HG03571 (cell line): Measurements from ENCODE around the gene PLA2G7.

Experiments used
- ATAC-seq: cut with Tn5 transposase; IDR thresholded peaks from one replicate; pipeline ENCODE4 v1.9.1; 2021; ENCODE audit not compliant: unreplicated experiment

PLA2G7 gene

DNA sequence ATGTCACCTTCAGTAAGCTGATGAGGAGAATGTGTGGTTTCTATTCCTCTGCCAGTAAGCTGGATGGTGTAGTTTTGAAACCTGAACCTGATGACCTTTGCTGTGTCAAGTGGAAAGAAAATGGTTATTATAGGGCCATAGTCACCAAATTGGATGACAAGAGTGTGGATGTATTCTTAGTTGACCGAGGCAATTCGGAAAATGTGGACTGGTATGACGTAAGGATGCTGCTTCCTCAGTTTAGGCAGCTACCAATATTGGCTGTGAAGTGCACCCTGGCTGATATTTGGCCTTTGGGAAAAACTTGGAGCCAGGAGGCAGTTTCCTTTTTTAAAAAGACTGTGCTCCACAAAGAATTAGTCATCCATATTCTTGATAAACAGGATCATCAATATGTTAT is 45.5 kb downstream of the PLA2G7 start:
- ATAC-seq: no peak

GRCh38 chr6:46688966-46689335 is 46.2 kb downstream of the PLA2G7 start:
- ATAC-seq: no peak

DNA sequence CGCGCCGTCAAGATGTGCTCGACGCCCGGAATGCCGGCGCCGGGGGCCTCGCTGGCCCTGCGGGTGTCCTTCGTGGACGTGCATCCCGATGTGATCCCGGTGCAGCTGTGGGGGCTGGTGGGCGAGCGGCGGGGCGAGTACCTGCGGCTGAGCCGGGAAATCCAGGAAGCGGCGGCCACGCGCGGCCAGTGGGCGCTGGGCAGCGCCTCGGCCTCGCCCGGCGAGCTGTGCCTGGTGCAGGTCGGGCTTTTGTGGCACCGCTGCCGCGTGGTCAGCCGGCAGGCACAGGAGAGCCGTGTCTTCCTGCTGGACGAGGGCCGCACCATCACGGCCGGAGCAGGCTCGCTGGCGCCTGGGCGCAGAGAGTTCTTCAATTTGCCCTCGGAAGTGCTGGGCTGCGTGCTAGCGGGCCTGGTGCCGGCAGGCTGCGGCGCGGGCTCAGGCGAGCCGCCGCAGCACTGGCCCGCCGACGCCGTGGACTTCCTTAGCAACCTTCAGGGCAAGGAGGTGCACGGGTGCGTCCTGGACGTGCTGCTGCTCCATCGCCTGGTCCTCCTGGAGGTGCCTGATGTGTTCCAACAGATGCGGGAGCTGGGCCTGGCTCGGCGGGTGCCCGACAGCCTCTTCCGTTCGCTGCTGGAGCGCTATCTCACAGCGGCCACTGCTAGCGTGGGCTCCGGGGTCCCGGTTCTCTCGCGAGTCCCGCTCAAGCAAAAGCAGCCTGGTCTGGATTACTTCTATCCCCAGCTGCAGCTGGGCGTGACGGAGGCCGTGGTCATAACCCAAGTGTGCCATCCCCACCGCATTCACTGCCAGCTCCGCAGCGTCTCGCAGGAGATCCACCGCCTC is 46.8 kb downstream of the PLA2G7 start:
- no peak for ATAC-seq

DNA sequence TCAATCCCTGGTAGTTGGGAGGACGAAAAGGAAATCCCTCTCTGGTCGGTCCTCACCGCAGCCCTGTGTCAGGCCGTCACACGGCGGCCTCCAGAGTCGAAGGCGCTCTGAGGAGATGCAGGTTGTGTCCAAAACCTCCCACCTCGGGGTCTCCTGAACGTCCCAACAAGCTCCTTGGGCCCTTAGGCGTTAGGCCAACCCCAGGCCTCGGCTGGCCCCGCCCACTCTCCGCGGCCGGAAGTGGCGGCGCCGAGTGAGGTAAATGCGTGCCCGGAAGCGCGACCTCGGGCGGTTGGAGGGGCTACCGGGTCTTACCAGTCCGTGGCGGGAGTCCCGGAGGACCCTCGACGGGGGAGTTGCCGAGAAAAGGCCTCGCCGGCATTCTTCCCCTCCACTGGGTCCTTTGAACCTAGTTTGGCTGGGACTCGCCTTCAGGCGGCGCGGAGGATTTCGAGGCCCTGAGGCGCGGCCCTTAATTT is 47.5 kb downstream of the PLA2G7 start, which contains the start of gene TDRD6:
Gene TDRD6 (plus strand): TSS at position 267 of the 479 bp plus-strand sequence. CDS start 244 bp downstream, outside the sequence.
- ATAC-seq: no peak

DNA sequence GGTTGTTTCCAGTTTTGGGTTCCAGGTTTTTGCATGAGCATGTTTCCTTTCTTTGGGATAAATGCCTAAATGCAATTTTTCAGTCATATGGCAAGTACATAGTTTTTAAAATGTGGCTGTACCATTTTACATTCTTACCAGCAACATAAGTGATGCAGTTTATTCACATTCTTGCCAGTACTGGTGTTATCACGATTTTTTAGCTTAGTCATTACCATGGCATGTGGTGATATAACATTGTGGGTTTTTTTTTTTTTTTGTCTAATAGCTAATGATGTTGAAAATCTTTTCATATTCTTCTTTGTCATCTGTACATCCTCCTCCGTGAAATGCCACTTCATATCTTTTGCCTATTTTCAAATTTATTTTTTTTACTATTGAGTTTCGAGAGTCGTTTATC is 50.4 kb downstream of the PLA2G7 start:
- no peak for ATAC-seq

DNA sequence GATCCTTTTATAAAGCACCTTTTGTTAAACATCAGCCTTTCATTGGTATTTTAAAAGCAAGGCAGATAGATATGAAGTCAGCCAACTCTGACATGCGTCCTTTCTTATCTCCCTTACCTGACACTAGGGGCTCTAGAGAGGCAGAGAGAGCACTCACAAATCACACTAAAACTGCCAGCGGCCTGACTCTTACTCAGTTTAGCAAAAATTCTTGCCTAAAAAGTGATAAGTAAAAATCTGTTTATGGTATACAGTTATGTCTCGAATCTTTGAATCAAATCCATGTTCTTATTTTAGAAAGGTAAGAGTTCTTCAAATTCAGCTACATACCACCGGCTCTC is 57.9 kb downstream of the PLA2G7 start:
- no peak for ATAC-seq

DNA sequence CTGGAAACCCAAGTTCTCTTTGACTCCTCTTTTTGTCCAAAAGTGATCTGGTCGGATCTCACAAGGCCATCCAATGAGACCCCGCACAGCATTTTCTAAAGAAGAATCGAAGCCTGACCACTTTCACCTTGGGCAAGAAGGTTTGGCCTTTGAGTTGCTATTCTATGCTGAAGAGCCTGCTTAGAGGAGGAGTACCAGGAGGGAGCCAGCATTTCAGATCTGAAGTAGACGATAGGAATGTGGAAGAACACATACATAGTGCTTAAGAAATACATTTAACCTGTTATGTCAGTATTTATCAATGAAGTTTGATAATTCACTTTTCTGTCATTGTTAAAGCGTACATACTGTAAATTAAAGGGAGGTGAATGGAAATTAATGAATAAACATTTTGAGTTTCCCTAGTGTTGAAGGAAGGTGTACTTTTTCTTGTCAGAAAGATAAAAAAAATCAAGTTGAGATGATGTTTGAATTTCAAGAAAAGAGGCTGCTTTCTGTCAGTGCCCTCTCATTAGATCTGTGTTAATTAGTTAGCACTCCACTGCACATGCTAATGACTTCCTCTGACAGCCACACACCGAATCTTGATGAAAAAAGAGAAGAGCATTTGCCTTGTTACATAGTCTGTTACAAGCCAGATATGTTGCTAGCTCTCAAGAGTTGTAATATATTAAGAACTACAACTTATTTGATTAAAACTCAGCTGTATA is 58.4 kb downstream of the PLA2G7 start:
- ATAC-seq: no peak

- ATAC-seq: no peak
Measured at GRCh38 chr6:46674410-46674809, 60.8 kb downstream of the PLA2G7 start.

- no peak for ATAC-seq
Measured at GRCh38 chr6:46667377-46667776, 67.8 kb downstream of the PLA2G7 start.

DNA sequence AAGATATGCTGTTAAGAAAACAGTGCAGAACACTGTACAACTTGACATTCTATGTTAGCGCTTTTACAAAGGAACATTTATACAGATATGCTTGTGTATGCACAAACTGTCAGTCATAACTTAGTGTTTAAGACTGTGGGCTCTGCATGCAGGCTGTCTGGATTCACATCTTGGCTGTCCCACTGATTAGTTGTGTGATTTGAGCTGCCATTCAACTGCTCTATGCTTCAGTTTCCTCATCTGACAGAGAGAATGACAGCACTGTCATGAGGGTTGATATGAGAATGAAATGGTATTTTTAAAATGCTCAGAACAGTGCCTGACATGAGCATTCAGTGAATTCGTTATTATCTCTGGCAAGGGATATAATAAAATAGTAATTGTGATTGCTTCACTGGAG is 73.7 kb downstream of the PLA2G7 start:
- ATAC-seq: no peak

- no peak for ATAC-seq
Measured at GRCh38 chr6:46657642-46658041, 77.5 kb downstream of the PLA2G7 start.

- no peak for ATAC-seq
Measured at GRCh38 chr6:46655803-46656202, 79.4 kb downstream of the PLA2G7 start.
